Globus pallidus (tissue), 1 donor: ENCODE data around the gene PRR23C.
"Not testable (repeated sequence)": the region's sequence is repeated elsewhere in the genome, so short reads cannot be mapped to it uniquely, and the experiment has no call there.

Experiments
- DNase-seq: peaks from one replicate; pipeline ENCODE4 v3.0.0-alpha.2; 2015; ENCODE audit warnings: low spot score

Gene PRR23C

DNA sequence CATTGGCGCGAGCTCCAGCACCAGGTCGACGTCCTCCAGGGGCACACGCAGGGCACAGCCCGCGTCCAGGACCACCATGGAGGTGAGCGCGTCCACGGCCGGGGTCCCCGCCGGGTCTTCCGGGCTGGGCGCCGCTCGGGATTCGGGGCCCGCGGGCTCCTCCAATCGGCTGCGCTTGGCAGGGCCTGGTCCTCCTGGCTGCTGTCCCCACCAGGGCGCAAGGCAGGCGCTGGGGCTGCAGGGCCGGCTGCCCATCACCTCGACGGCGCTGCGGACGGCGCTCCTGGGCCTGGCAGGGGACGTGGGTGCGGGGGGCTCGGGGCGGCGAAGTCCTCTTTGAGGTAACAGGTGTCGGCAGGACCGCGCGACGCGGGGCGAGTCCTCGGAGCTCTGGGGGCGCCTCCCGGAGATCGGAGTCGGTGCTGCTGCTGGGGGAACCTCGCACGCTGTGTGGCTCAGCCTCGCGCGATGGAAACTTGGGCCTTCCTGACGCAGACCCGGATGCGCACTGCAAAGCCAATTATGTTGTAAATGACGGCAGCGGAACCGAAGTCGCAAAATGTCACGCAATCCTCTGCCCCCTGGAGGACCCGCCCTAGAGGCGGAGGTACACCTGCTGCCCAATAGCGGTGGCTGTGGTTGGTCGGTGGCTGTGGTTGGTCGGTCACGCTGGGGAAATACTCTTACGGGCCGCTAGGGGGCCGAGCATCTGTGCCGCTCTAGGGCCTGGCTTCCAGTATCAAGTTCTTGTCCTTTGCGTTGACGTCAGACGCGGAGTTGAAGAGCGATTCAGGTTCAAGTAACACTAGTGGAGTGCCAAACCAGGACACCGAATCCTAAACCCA lies at the start of gene PRR23C:
TSS of gene PRR23C (minus strand) at position 527 of the 845 bp plus-strand sequence. CDS start at position 255, 272 bp downstream.
- no peak for DNase-seq

DNA sequence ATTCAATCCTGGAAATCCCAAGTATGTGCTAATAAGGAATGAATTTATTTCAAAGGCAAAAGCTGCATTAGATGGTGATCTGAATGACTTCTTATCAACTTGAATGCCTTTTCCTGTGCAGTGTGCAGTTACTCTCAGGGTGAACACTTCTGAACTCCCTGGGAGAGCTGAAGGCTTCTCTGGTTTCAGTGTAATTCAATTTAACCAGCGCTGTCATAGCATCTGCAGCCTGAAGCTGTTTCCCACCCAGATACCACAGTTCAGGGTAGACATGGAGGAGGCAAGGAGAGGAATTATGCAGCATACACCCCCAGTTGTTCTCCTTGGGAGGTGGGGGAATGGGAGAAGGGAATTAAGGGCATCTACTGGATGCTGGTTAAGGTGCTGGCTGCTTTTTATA lies 49.1 kb upstream of the PRR23C start:
- no peak for DNase-seq

DNA sequence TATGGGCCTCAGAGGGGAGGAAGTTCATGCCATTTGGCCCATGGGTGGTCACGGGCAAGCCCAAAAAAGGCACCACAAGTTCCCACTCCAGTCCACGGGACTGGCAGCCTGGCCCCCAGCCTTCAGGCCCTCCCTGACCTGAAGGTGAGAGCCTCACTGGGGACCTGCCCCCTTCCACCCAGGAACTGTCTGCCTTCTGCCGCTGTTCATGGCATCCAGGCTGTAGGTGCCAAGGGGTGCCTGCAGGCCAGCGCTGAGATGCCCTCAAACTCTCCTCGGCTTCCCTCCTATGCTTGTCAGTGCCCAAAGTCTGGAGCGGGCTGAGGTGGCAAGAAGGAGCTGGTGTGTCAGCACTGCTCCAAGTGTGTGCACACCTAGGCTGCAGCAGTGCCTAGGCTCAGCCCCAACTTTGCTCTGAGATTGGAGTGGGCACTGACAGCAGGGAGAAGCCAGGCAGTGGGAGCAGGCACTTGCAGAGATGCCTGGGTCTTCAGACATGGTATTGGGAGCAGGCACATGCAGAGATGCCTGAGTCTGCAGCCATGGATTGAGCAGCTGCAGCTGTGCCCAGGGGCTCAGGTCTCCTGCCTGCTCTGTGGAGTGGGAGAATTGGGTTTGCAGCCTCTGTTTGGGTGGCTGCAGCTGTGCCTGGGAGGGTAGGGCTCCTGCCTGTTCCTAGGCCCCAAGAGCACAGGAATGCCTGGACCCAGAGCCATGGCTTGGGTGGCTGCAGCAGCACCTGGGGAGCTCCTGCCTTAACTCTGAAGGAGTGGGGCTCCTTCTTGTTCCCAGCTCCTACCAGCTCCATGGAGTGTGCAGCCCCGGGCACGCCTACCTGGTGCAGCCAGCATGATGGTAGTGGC lies 44.0 kb upstream of the PRR23C start:
- DNase-seq = no peak

GRCh38 chr3:139087621-139088020 lies 42.9 kb upstream of the PRR23C start:
- no peak for DNase-seq

- DNase-seq = no peak
These were observed 39.5 kb upstream of the PRR23C start for GRCh38 chr3:139084176-139084575.

- no peak for DNase-seq
These were observed 29.9 kb upstream of the PRR23C start for GRCh38 chr3:139074565-139075115.

DNA sequence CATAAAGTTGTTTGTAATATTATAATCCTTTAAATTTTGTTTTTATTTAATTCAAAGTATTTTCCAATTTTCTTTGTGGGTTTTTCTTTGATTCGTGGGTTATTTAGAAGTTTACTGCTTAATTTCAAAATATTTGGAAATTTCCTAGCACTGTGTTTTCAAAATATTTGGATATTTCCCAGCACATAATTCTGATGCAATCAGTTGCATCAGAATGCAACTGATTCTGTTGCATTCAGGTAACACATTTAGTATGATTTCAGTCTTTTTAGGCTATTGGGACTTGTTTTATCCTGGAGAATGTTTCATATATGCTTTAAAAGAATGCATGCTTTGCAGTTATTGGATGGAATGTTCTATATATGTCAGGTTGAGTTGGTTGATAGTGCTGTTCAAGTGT lies 18.2 kb upstream of the PRR23C start:
- DNase-seq = no peak

DNA sequence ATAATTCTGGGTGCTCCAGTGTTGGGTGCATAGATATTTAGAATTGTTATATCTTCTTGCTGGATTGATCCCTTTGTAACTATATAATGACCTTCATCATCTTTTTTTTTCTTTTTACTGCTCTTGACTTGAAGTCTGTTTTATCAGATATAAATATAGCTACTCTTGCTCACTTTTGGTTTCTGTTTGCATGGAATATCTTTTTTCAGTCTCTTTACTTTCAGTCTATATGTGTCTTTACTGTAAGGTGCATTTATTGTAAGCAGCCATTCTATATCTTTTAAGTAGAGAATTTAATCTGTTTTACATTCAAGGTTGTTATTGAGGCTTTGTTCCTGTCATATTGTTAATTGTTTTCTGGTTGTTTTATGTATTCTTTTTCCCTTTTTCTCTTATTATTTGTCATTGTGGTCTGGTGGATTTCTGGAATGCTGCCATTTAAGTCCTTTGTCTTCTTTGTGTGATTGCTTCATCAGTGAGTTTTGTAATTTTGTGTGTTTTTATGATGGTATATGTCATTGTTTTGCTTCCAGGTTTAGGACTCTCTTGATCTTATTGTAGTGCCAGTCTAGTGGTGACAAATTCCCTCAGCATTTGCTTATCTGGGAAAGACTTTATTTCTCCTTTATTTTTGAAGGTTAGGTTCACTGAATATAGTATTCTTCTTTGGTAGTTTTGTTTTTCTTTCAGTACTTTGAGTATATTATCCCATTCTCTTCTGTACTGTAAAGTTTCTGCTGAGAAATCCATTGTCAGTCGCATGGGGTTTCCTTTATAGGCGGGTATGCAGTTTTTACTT lies 8.3 kb upstream of the PRR23C start:
- DNase-seq = no peak

GRCh38 chr3:139043554-139044365 lies 932 bp downstream of the PRR23C start:
- no peak for DNase-seq

DNA sequence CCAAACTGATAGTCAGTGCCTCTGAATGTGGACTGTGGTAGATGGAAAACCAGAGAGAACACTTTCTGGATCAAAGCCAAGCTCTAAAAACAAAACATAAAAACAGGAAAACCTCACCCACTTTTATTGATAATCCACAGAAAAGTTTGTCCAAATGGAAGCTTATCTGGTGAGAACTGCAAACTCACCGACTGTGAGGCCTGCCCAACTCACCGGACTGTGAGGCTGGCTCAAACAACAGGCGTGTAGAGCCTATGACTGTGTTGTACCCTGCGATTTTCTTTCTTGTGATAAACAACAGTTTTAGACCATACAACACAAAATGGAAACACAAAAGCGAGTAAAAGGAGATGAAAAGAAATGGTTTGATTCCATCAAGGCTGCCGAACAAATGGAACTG lies 7.2 kb downstream of the PRR23C start:
- DNase-seq = no peak

GRCh38 chr3:139032326-139033002 lies 12.2 kb downstream of the PRR23C start:
- DNase-seq = no peak

- DNase-seq = not testable (repeated sequence)
These were observed 14.1 kb downstream of the PRR23C start for GRCh38 chr3:139030576-139030975.

- no peak for DNase-seq
These were observed 19.7 kb downstream of the PRR23C start for GRCh38 chr3:139024968-139025367.

- DNase-seq = no peak
These were observed 23.8 kb downstream of the PRR23C start, which contains the start of gene PRR23B for GRCh38 chr3:139020868-139021234. Gene PRR23B, minus strand, starts transcription at chr3:139020926. Its CDS starts 265 bp downstream, at chr3:139020661.

DNA sequence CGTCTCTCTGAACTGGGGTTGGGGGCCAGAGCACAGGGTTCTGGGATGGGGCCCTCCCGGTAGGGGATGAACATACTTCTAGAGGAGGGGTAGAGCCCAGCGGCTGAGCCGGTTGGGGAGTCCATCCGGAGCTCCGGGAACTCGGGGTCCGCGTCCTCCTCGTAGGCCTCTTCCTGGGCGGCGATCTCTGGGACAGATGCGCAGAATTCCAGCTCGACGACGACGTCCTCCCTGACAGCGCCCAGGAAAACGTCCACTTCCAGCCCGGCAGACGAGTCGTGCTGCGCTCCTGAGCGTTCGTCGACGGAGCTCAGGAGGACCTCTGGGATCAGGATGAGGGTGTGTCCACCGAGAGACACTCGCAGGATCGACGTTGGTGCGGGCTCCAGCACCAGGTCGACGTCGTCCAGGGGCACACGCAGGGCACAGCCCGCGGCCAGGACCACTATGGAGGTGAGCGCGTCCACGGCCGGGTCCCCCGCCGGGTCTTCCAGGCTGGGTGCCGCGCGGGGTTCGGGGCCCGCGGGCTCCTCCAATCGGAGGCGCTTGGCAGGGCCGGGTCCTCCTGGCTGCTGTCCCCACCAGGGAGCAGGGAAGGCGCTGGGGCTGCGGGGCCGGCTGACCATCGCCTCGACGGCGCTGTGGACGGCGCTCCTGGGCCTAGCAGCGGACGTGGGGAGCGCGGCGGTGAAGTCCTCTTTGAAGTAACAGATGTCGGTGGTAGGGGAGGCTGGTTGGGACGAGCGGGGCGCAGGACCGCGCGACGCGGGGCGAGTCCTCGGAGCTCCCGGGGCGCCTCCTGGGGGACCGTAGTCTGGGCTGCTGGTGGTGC lies 24.4 kb downstream of the PRR23C start:
- no peak for DNase-seq

- no peak for DNase-seq
These were observed 28.2 kb downstream of the PRR23C start for GRCh38 chr3:139016430-139017048.

GRCh38 chr3:139006051-139006716 lies 38.5 kb downstream of the PRR23C start, which contains the start of gene PRR23A:
Gene PRR23A, minus strand, starts transcription at chr3:139006268. Its CDS starts 0 bp downstream, at chr3:139006268.
- DNase-seq = no peak

- DNase-seq = no peak
These were observed 39.2 kb downstream of the PRR23C start for GRCh38 chr3:139005356-139005993.
